Activated T-helper 1 cell treated with anti-CD3 and anti-CD28 coated beads, Interleukin-12 subunit alpha, Interleukin-12 subunit beta, Interleukin-2, Interleukin-4 antibody, amounts not matched to agents 30 ng/mL and 10 ng/mL and 1 ng/mL, durations not matched to agents 14 hours and 24 hours and 36 hours (primary cell): Measurements from ENCODE around the gene TRPM3. TPM values are rescaled to one million over a fixed set of nuclear protein-coding genes. Genes with fewer than 3 reads are reported as not detected.

ENCODE experiments used
- DNase-seq: peaks from one replicate; pipeline ENCODE4 v3.0.0; 2021; ENCODE audit warnings: low spot score
- H3K27ac Mint-ChIP-seq: one replicate; pipeline ENCODE4 v1.8.0; 2021; ENCODE audit warnings: mild to moderate bottlenecking, mixed read lengths
- H3K27me3 Mint-ChIP-seq: one replicate; pipeline ENCODE4 v1.8.0; 2022; ENCODE audit warnings: mild to moderate bottlenecking, moderate library complexity, mixed read lengths; ENCODE audit not compliant: insufficient read depth
- H3K36me3 Mint-ChIP-seq: one replicate; pipeline ENCODE4 v1.8.0; 2021; ENCODE audit warnings: low read depth, mixed read lengths
- H3K4me1 Mint-ChIP-seq: one replicate; pipeline ENCODE4 v1.8.0; 2021; ENCODE audit warnings: low read depth, mixed read lengths
- H3K4me3 Mint-ChIP-seq: one replicate; pipeline ENCODE4 v1.8.0; 2021; ENCODE audit warnings: mild to moderate bottlenecking, moderate library complexity, mixed read lengths
- H3K9me3 Mint-ChIP-seq: one replicate; pipeline ENCODE4 v1.8.0; 2021; ENCODE audit warnings: mixed read lengths
- intact Hi-C: fragments of 100-400 bp; cut with micrococcal nuclease; formaldehyde crosslinking; loops from one replicate; pipeline ENCODE4 v1.15.1; 2024
- total RNA-seq: library from RNA; stranded (reverse); gene quantifications from 2 replicates; pipeline ENCODE4 v1.2.3, GENCODE V29; 2022

Gene TRPM3
- total RNA-seq, 1 donor from 2014 or later, result not detected

DNA sequence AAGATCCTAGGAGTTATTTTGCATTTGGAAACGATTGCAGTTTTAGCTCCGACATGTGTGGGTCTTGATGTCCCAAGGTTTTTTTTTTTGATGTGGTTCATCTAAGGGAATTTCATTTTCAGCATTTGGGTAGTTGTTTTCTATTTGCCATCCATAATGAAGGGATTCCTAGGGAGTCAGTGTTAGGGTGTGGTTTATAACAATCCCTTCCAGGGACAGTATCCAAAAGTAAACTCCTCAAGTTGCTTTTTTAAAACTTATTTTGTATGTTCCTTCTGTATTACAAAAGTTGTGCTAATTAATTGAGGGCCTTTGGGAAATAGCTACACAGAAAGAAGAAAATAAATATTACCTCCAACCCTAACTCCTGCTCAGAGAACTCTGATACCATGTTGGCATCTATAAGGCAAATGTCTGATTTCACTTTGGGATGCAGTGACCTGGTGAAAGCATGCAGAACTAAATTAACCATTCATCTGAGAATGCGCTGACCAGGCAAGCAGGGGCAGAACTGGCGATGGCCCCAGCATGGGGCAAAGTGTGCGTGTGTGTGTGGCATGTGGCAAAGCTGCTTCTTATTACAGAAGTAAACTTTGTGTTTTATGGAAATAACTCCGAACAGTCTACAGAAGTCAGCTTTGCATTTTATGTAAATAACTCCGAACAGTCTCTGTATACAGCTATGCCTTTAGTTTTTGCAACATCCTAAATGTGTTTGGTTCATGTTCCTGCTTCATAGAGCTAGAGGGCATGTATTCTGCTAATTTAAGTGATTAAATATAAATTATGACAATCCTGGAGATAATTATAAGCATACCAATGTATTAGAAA is 237.2 kb downstream of the TRPM3 start:
- Mint-ChIP-seq H3K27me3 (no peaks in the 10 kb centered on the region), H3K4me1 (no peaks in the 10 kb centered on the region), H3K36me3 (no peaks in the 10 kb centered on the region), H3K27ac (no peak overlapping the region), H3K9me3 (no peaks in the 10 kb centered on the region), H3K4me3 (no peak overlapping the region)
- intact Hi-C loops, result no loop called here
- DNase-seq, result no peak

GRCh38 chr9:70883056-70883455 is 238.4 kb downstream of the TRPM3 start:
- H3K27ac Mint-ChIP-seq, result no peak overlapping the region
- H3K36me3 Mint-ChIP-seq, result no peaks in the 10 kb centered on the region
- H3K4me3 Mint-ChIP-seq, result no peak overlapping the region
- H3K27me3 Mint-ChIP-seq, result no peaks in the 10 kb centered on the region
- H3K9me3 Mint-ChIP-seq, result no peaks in the 10 kb centered on the region
- no peak for DNase-seq
- intact Hi-C loops, result no loop called here
- H3K4me1 Mint-ChIP-seq, result no peaks in the 10 kb centered on the region

DNA sequence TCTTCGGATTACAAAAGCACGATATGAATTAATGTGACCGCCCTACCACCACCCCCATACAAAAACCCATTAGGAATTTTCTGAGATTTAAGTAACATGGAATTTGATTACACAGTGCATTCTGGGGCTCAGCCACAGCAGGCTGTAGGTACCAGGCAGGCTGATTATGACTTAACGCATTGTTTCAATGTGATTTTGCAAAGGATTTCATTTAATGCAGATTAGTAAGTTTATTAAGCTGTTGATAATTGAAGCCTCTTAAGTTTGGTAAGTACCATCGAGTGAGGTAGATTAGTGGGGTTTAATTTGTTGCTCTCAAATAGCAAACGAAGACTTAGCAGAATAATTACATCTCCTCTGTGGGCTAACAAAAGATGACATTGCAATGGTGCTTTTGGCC is 240.1 kb downstream of the TRPM3 start:
- Mint-ChIP-seq H3K9me3 (no peaks in the 10 kb centered on the region), H3K4me3 (no peak overlapping the region), H3K27ac (no peak overlapping the region), H3K36me3 (no peaks in the 10 kb centered on the region), H3K27me3 (no peaks in the 10 kb centered on the region), H3K4me1 (no peaks in the 10 kb centered on the region)
- no peak for DNase-seq
- intact Hi-C loops, result no loop called here

DNA sequence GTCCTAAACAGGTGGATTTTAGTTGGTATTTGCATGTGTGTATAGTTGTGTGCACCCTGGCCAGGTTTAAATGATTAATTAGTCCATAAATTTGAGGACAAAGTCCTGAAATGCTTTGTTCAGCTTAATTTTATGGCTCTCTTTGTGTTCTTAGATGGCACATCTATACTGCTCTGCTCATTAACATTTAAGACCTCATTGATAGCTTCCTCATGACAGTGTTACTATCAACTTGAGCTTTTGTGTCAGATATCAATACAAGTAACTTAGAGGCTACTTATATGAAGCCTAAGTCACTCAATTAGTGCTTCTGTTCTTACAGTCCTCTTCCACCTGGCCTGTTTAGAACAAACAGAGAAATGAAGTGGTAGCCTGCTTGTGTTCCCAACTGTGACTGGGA is 240.9 kb downstream of the TRPM3 start:
- intact Hi-C loops, result no loop called here
- Mint-ChIP-seq H3K4me3 (no peak overlapping the region), H3K4me1 (no peaks in the 10 kb centered on the region), H3K9me3 (no peaks in the 10 kb centered on the region), H3K27me3 (no peaks in the 10 kb centered on the region), H3K27ac (no peak overlapping the region), H3K36me3 (no peaks in the 10 kb centered on the region)
- DNase-seq, result no peak

DNA sequence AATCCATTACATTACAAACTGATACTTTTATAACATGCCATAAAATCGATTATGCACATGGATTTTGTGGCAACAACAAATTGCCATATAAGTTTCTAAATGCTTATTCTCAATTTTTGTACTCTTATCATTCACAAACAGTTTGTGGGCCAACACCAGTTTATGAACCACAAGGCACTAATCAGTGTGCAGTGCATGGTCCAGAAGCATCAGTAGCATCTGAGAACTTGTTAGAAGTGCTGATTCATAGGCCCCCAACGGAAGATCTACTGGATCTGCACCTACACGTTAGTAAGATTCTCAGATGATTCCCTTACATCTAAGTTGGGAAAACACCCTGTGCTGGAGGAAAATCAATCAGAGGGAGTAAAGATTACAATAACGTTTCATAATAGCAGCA is 242.8 kb downstream of the TRPM3 start:
- H3K4me1 Mint-ChIP-seq, result no peaks in the 10 kb centered on the region
- no peak for DNase-seq
- no peaks in the 10 kb centered on the region for H3K36me3 Mint-ChIP-seq
- H3K4me3 Mint-ChIP-seq, result no peak overlapping the region
- no peaks in the 10 kb centered on the region for H3K27me3 Mint-ChIP-seq
- H3K27ac Mint-ChIP-seq, result no peak overlapping the region
- intact Hi-C loops, result no loop called here
- H3K9me3 Mint-ChIP-seq, result no peaks in the 10 kb centered on the region

DNA sequence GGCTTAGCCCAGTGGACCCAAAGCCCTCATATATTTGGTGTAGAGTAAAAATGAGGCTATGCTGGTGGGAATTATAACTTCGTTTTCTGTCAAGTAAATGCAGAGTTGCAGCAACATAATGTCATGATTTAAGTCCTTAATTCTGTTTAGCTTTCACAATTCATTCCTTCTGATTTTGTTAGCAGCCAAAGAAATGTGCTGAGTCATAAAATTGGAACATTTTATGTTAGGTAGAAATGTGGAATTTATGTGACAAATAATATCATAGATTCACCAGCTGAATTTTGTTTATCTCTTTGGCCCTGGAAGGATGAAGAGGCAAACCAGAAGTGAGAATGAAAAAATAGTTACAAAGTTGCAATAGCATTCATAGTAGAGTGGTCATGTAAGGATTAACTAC is 247.0 kb downstream of the TRPM3 start:
- Mint-ChIP-seq H3K36me3 (no peaks in the 10 kb centered on the region), H3K4me3 (no peak overlapping the region), H3K27me3 (peaks cover 2% of the 10 kb centered on the region), H3K4me1 (no peaks in the 10 kb centered on the region), H3K9me3 (no peaks in the 10 kb centered on the region), H3K27ac (no peak overlapping the region)
- DNase-seq, result no peak
- intact Hi-C loops, result no loop called here

DNA sequence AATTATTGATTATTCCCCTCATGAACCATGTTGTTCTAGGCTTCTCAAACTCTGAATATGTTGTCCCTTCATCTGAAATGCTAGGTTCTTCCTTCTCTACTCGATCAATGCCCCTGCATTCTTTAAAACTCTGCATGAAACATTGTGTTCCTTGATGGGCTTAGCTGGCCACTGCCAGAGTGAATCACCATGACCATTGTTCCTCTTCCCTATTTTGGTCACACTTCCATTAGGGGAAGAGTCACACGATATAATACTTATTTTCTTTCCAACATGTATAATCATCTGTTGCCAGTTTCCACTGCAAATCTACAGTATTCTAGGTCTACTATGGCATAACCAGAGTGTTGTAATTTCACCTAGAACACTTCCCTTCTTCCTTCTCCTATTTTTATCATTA is 247.9 kb downstream of the TRPM3 start:
- no peak overlapping the region for H3K27ac Mint-ChIP-seq
- H3K4me3 Mint-ChIP-seq, result no peak overlapping the region
- no peaks in the 10 kb centered on the region for H3K9me3 Mint-ChIP-seq
- intact Hi-C loops, result no loop called here
- H3K27me3 Mint-ChIP-seq, result peaks cover 2% of the 10 kb centered on the region
- H3K36me3 Mint-ChIP-seq, result no peaks in the 10 kb centered on the region
- DNase-seq, result no peak
- no peaks in the 10 kb centered on the region for H3K4me1 Mint-ChIP-seq

DNA sequence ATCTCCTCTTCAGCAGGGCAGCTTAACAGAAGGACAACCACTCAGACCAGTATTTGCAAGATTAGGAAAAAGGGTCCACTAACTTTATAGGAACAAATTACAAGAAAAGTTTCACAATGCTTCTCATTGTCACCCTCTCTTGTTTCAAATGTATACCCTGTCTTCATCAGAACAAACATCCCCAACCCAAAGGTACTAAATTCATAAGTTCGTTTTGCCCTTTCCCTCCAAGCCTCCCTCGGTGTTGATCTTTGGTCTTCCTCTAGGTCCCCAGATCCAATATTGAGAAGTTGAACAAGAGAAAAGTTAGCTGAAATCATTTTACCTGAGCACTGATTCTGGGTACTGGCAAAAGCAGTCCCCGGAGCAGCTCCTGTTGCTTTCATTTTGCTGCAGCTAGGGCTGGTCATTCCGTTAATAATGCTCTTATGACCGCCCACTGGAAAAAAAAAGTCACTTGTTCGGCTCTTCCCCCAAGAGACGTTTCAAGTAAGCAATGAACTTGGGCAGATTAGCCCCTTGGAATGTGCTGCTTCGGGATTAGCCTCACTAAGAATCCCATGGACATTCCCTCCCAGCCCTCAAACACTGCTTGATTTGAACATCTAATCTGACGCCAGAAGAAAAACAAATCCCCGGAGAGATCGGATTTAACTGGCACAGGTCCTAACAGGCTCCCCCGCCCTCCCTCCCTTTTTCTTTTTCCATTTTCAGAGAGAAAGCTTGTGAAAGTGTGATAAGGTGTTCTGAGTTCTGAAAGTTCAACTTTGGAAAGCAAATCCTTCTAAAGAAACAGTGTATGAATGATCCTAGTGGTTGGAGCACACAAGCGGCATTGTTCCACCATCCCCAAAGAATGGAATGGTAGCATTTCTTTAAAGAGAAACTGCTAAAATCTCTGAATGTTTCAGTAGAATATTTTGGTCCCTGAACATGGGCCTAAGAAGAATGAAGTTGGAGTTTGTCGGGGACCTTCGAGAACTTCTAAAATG is 252.5 kb downstream of the TRPM3 start:
- Mint-ChIP-seq H3K27ac (no peak overlapping the region), H3K27me3 (peaks cover 2% of the 10 kb centered on the region), H3K4me1 (no peaks in the 10 kb centered on the region), H3K36me3 (no peaks in the 10 kb centered on the region), H3K9me3 (no peaks in the 10 kb centered on the region), H3K4me3 (no peak overlapping the region)
- intact Hi-C loops, result no loop called here
- DNase-seq, result no peak

GRCh38 chr9:70868041-70868440 is 253.4 kb downstream of the TRPM3 start:
- Mint-ChIP-seq H3K4me3 (no peak overlapping the region), H3K27me3 (peaks cover 2% of the 10 kb centered on the region), H3K27ac (no peak overlapping the region), H3K9me3 (no peaks in the 10 kb centered on the region), H3K4me1 (no peaks in the 10 kb centered on the region), H3K36me3 (no peaks in the 10 kb centered on the region)
- DNase-seq, result no peak
- intact Hi-C loops, result no loop called here

DNA sequence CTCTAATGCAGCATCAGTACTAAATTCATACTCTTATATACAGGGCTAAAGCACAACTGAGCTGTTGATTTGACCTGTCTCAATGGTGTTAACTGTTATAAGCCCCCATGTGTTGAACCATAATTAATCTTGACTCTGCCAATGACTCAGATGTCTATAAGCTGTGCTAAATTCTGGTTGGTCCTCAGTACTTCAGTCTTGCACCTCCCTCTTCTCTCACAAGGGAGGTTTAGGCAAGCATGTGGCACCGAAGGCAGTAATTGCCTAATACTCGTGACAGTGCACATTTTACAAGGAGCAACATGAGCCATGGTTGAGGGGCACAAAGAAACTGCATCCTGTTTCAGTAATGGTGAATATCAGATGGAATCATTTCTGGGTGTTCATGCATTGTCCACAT is 255.9 kb downstream of the TRPM3 start:
- Mint-ChIP-seq H3K4me3 (no peak overlapping the region), H3K4me1 (no peaks in the 10 kb centered on the region), H3K27ac (no peak overlapping the region), H3K27me3 (peaks cover 2% of the 10 kb centered on the region), H3K9me3 (no peaks in the 10 kb centered on the region), H3K36me3 (no peaks in the 10 kb centered on the region)
- intact Hi-C loops, result no loop called here
- no peak for DNase-seq

- H3K4me3 Mint-ChIP-seq, result no peak overlapping the region
- H3K27ac Mint-ChIP-seq, result no peak overlapping the region
- no peaks in the 10 kb centered on the region for H3K36me3 Mint-ChIP-seq
- intact Hi-C loops, result no loop called here
- H3K27me3 Mint-ChIP-seq, result no peaks in the 10 kb centered on the region
- no peak for DNase-seq
- no peaks in the 10 kb centered on the region for H3K9me3 Mint-ChIP-seq
- H3K4me1 Mint-ChIP-seq, result no peaks in the 10 kb centered on the region
These were observed 259.6 kb downstream of the TRPM3 start for GRCh38 chr9:70861797-70862196.

DNA sequence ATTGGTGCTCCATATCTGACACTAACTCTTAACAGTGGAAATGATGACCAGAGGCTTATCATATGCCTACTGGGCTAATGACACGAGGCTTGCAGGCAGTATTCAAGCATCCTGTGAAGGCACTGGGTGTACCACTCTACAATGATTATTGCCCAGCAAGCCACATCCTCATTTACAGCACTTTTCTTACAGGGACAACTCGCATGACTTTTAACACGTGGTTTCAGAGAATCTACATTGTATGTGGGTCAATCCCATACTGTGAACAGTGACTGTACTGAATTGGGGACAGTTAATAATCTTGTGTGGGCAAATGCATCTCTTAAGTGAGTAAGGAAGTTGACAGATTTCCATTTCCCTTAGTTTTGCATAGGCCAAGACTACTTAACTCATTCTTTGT is 260.0 kb downstream of the TRPM3 start:
- intact Hi-C loops, result no loop called here
- H3K36me3 Mint-ChIP-seq, result no peaks in the 10 kb centered on the region
- H3K4me1 Mint-ChIP-seq, result no peaks in the 10 kb centered on the region
- no peak for DNase-seq
- H3K27me3 Mint-ChIP-seq, result no peaks in the 10 kb centered on the region
- no peak overlapping the region for H3K27ac Mint-ChIP-seq
- H3K4me3 Mint-ChIP-seq, result no peak overlapping the region
- no peaks in the 10 kb centered on the region for H3K9me3 Mint-ChIP-seq

GRCh38 chr9:70859694-70860093 is 261.7 kb downstream of the TRPM3 start:
- DNase-seq, result no peak
- no peaks in the 10 kb centered on the region for H3K4me1 Mint-ChIP-seq
- H3K36me3 Mint-ChIP-seq, result no peaks in the 10 kb centered on the region
- H3K9me3 Mint-ChIP-seq, result no peaks in the 10 kb centered on the region
- H3K27me3 Mint-ChIP-seq, result no peaks in the 10 kb centered on the region
- intact Hi-C loops, result no loop called here
- no peak overlapping the region for H3K4me3 Mint-ChIP-seq
- H3K27ac Mint-ChIP-seq, result no peak overlapping the region
